22Rv1 (cell line): ENCODE data around the gene MYPOP.

Source experiments
- H3K27ac ChIP-seq: fragments of 450-650 bp; 2 replicates; pipeline ENCODE4 v1.5.1; 2017
- ZFX ChIP-seq: fragments of 450-650 bp; IDR thresholded peaks from 2 replicates; pipeline ENCODE4 v1.6.1; 2017; ENCODE audit warnings: antibody characterized with exemption, borderline replicate concordance
- TF ChIP-seq, protein P1 (sequence below): fragments of 450-650 bp; IDR thresholded peaks from 2 replicates; pipeline ENCODE4 v1.5.1; 2017; ENCODE audit warnings: mild to moderate bottlenecking

Gene MYPOP

DNA sequence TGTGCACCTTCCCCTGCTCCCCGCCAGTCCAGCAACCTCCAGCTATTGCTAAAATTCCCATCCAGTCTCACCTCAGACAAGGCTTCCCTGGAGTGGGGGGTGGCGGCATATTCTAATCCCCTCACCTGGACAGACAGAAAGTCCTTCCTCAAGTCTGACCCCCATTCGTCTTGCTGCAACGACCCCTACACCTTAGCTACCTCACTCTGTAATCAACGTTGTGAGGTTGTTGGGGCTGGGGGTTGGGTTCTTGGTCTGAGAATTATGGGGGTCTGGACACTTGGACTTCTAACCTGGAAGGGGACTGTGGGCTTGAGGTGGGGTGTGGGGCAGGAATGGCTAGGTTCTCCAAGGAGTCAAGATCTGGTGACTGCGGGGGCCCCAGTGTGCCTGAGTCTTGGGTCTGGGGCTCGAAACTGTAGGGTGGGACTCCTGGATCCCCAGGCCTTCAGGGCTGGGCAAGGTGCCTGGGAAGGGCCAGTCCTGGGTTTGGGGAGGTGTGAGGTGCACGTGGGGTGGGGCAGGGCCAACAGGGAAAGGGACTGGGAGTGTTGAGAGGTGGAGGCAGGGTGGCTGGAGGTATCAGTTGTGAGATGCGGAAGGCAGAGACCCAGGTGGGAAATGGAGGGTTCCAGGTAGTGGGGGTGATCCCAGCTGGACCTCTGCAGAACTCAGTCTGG lies 37.0 kb downstream of the MYPOP start:
- H3K27ac ChIP-seq: no peak overlapping the region
- TF ChIP-seq ZFX: no peak
- TF ChIP-seq, protein P1, sequence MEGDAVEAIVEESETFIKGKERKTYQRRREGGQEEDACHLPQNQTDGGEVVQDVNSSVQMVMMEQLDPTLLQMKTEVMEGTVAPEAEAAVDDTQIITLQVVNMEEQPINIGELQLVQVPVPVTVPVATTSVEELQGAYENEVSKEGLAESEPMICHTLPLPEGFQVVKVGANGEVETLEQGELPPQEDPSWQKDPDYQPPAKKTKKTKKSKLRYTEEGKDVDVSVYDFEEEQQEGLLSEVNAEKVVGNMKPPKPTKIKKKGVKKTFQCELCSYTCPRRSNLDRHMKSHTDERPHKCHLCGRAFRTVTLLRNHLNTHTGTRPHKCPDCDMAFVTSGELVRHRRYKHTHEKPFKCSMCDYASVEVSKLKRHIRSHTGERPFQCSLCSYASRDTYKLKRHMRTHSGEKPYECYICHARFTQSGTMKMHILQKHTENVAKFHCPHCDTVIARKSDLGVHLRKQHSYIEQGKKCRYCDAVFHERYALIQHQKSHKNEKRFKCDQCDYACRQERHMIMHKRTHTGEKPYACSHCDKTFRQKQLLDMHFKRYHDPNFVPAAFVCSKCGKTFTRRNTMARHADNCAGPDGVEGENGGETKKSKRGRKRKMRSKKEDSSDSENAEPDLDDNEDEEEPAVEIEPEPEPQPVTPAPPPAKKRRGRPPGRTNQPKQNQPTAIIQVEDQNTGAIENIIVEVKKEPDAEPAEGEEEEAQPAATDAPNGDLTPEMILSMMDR: no peak

DNA sequence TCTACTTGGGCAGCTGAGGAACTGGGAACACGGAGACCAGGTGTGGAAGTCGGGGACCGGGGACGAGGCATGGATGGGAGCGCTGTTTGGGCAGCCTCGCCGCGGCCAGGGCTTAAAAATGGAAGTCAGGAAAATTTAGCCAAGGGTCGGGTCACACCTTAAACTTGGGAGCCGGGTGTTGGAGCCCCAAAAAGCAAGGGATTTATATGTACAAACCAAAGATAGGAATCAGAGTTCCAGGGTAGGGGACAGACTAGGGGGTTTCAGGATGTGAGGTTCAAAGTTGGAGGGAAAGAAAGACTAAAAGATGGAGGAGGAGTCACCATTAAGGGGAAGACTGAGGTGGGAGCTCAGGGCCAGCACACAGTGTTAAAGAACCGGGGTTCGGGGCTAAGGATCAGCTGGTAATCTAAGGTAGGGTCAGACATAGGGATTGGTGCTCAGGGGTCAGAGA lies 37.8 kb downstream of the MYPOP start:
- H3K27ac ChIP-seq: no peak overlapping the region
- TF ChIP-seq ZFX: no peak
- TF ChIP-seq, protein P1: no peak

DNA sequence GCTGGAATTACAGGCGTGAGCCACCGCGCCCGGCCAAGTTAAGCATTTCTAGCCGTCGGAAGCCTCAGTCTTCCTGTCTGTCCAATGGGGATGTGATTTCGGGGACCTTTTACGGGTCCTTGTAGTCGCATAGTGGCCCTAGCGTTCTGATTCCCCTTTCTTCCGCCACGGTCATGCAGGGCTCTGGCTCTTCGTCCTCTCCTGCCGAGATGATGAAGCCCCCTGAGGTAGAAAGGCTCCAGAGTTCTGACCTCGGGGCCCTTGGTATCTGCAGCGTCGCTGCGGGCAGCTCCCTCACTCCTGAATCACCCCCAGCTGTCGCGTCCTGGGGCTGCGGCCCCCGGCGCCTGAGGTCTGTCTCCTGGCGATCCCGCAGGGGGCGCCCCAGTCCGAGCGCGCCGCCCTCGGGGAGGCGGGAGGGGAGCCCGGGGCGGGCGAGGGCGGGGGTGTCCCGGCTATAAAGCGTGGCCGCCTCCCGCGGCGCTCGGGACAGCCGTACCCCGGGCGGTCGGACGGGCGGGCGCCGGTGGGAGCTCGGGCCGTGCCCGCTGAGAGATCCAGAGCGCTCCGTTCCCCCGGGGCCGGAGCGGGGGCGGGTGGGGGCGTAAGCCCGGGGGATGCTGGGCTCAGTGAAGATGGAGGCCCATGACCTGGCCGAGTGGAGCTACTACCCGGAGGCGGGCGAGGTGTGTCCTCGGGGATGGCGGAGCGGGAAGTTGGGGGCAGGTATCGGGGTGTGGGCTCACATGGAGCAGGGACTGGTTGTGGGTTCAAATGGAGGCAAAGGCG lies 38.4 kb downstream of the MYPOP start, which contains the start of gene FOXA3:
FOXA3 (plus strand) TSS at position 487 of the 789 bp plus-strand sequence; CDS start at position 618, 131 bp downstream.
- TF ChIP-seq, protein P1: peak; percentile 80
- no peak for TF ChIP-seq ZFX
- H3K27ac ChIP-seq: peak within 1 kb of the TSS; percentile 88

DNA sequence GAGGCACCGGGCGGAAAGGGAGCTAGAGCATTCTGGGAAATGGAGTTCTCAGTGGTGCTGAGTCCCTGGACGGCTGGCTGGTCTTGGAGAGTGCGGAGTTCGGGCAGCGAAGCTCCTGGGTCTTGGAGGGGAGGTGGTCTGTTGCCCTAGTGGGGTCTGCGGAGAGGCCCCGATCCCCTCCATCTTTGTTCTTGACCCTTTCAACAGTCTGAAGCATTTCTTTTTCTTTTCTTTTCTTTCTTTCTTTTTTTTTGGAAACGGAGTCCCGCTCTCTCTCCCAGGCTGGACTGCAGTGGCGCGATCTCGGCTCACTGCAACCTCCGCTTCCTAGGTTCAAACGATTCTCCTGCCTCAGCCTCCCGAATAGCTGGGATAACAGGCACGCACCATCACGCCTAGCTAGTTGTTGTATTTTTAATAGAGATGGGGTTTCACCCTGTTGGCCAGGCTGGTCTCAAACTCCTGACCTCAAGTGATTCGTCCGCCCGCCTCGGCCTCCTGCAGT lies 39.0 kb downstream of the MYPOP start:
- H3K27ac ChIP-seq: peak overlapping the region; percentile 88
- TF ChIP-seq ZFX: no peak
- TF ChIP-seq, protein P1: no peak

DNA sequence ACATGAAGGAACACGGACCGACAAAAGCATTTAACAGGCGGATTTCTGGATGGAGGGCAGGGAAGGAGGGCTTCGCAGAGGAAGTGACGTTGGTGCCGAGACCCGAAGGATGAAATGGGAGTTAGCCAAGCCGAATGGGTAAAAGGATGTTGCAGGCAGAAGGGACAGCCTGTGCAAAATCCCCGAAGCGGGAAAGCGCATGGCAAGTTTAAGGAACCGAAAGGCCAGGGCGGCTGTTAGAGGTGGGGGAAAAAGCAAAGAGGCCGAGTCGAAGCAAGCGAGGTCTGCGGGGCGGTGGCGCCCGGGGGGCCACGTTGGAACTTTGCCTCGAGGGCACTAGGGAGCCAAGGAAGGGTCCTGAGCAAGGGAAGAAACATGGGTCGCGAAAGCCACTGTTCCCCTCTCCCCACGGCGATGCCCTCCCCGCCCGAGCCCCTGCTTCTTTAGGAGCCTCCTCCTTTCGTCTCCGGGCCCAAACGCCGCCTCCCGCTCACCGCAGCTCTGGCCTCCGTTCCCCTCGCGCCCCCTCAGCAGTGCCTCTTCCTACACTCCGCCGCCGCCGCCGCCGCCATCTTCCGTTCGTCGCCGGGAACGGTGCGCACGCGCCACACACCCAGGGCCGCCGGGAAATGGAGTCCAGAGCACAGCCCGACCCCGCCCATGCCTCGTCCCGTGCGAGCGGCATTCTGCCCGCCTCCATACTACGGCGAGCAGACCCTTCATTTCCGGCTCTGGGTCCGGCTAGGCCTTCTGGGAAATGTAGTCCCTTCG lies 39.7 kb downstream of the MYPOP start, which contains the start of gene SYMPK:
SYMPK (minus strand) TSS at position 584 of the 771 bp plus-strand sequence. CDS start 8,652 bp downstream, outside the sequence.
- H3K27ac ChIP-seq: peak within 1 kb of the TSS; percentile 88
- no peak for TF ChIP-seq ZFX
- TF ChIP-seq, protein P1: no peak

DNA sequence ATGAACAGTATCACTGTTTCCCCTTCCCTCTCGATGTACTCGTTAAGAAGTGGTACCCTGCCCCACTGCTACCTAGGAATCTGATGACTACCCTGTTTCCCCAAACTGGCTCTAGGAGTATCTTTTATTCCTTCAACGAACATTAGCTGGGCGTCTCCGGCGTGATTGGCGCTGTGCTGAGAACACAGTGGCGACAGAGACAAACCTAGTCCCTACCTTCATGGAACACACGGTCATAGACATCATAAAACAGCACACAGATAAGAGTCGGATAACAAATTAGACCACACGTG lies 40.2 kb downstream of the MYPOP start:
- peak overlapping the region; percentile 88 for H3K27ac ChIP-seq
- TF ChIP-seq ZFX: no peak
- TF ChIP-seq, protein P1: no peak
